Small intestine (tissue), 7 donors: ENCODE measurements around the gene ELOVL5. TPM values are rescaled to one million over a fixed set of nuclear protein-coding genes. Genes with fewer than 3 reads are reported as not detected.
"Not testable (repeated sequence)": the region's sequence is repeated elsewhere in the genome, so short reads cannot be mapped to it uniquely, and the experiment has no call there.

Experiments used
- DNase-seq, 2 donors: peaks; one replicate each; pipeline versions ENCODE4 v3.0.0 to v3.0.0-alpha.2; 2013
- FAIRE-seq: peaks from 2 replicates; lab custom pipeline; 2012; peaks lifted over from hg19 to GRCh38; lab: Jason Lieb, UNC
- H3K27ac ChIP-seq, 3 donors: one replicate each; pipeline ENCODE4 v1.5.1; 2013; ENCODE audit warnings: low read length in 2 of 3, mild to moderate bottlenecking in 2 of 3, control low read depth in 1 of 3, inconsistent platforms in 1 of 3, low read depth in 1 of 3, moderate library complexity in 1 of 3
- H3K27me3 ChIP-seq, 3 donors: one replicate each; pipeline ENCODE4 v1.6.1; 2013; ENCODE audit warnings: low read length in 3 of 3, inconsistent platforms in 1 of 3; ENCODE audit not compliant: control insufficient read depth in 3 of 3, insufficient read depth in 3 of 3
- H3K36me3 ChIP-seq, 3 donors: one replicate each; pipeline ENCODE4 v1.6.1; 2013; ENCODE audit warnings: low read length in 3 of 3, inconsistent platforms in 1 of 3, low read depth in 1 of 3, mild to moderate bottlenecking in 1 of 3, moderate library complexity in 1 of 3; ENCODE audit not compliant: control insufficient read depth in 3 of 3, insufficient read depth in 2 of 3
- H3K4me1 ChIP-seq, 3 donors: one replicate each; pipeline ENCODE4 v1.6.1; 2013; ENCODE audit warnings: low read length in 2 of 3, inconsistent platforms in 1 of 3, low read depth in 1 of 3, mild to moderate bottlenecking in 1 of 3, moderate library complexity in 1 of 3; ENCODE audit not compliant: control insufficient read depth in 3 of 3, insufficient read depth in 2 of 3
- H3K4me3 ChIP-seq, 3 donors: one replicate each; pipeline ENCODE4 v1.5.1; 2013; ENCODE audit warnings: low read length in 3 of 3, control low read depth in 1 of 3, inconsistent platforms in 1 of 3, low read depth in 1 of 3, mild to moderate bottlenecking in 1 of 3, moderate library complexity in 1 of 3
- H3K9me3 ChIP-seq, 2 donors: one replicate each; pipeline ENCODE4 v1.6.1; 2013; ENCODE audit warnings: low read depth in 1 of 2, low read length in 1 of 2; ENCODE audit not compliant: control insufficient read depth in 2 of 2, insufficient read depth in 1 of 2
- WGBS, 3 donors: extraction: QIAGEN DNeasy Blood & Tissue Kit; methylation state at CpG; one replicate each; pipeline ENCODE4 v1.1.7; 2013; 5-methylcytosine and 5-hydroxymethylcytosine counted together
- polyA plus RNA-seq, 4 donors: library from polyadenylated mRNA; stranded (reverse) in 3 of 4; unstranded in 1 of 4; fragments of 200-250 nt in 3 of 4; fragments of 120-200 nt in 1 of 4; gene quantifications; one replicate each; pipeline versions ENCODE4 v1.2.1 to v1.2.3, GENCODE V29; 2013
- donor health status: healthy with polysubstance abuse.
- donor health status: control.
- donor health status: control.
- donor health status: Bipolar disorder and iron deficiency.
- donor health status: healthy.

ELOVL5 gene
- polyA plus RNA-seq, 4 donors = 6.3 to 37.0 (median 22.6) TPM

- Histone ChIP-seq H3K36me3 (no peaks in the 10 kb centered on the region), H3K4me3 (peak overlapping the region; percentile 48 to 72 (median 53)), H3K27ac (peak overlapping the region; percentile 77 to 90 (median 88)), H3K27me3 (peaks cover 0 to 4% (median 0%) of the 10 kb centered on the region in 3 donors), H3K9me3 (no peaks in the 10 kb centered on the region), H3K4me1 (peaks cover 0 to 13% (median 4%) of the 10 kb centered on the region in 3 donors)
- 2 to 10% (median 4%) methylated on average over 17 of the region's 17 CpGs for WGBS, 3 donors
- DNase-seq (peak in 1 of 2 donors; percentile 48), FAIRE-seq (no peak)
These were observed 9.8 kb upstream of the ELOVL5 start for GRCh38 chr6:53358440-53359094.

- peaks cover 0 to 4% (median 0%) of the 10 kb centered on the region in 3 donors for H3K27me3 ChIP-seq
- no peak overlapping the region for H3K4me3 ChIP-seq
- 69 to 79% (median 77%) methylated on average over 7 of the region's 7 CpGs for WGBS, 3 donors
- FAIRE-seq (no peak), DNase-seq (no peak)
- H3K36me3 ChIP-seq = no peaks in the 10 kb centered on the region
- no peaks in the 10 kb centered on the region for H3K9me3 ChIP-seq
- peak overlapping the region in 1 of 3 donors; percentile 88 for H3K27ac ChIP-seq
- peaks cover 0 to 13% (median 4%) of the 10 kb centered on the region in 3 donors for H3K4me1 ChIP-seq
These were observed 9.0 kb upstream of the ELOVL5 start for GRCh38 chr6:53357576-53358360.

- Histone ChIP-seq H3K9me3 (no peaks in the 10 kb centered on the region), H3K4me1 (peaks cover 3 to 14% (median 4%) of the 10 kb centered on the region in 3 donors), H3K27ac (no peak overlapping the region), H3K4me3 (no peak overlapping the region), H3K27me3 (peaks cover 0 to 4% (median 0%) of the 10 kb centered on the region in 3 donors), H3K36me3 (no peaks in the 10 kb centered on the region)
- WGBS, 3 donors = 88 to 100% (median 96%) methylated on average over 1 of the region's 1 CpG
- no peak for DNase-seq
- no peak for FAIRE-seq
These were observed 4.9 kb upstream of the ELOVL5 start for GRCh38 chr6:53353624-53354023.

- DNase-seq (no peak), FAIRE-seq (no peak)
- no peaks in the 10 kb centered on the region for H3K9me3 ChIP-seq
- peaks cover 0 to 4% (median 0%) of the 10 kb centered on the region in 3 donors for H3K27me3 ChIP-seq
- peaks cover 0 to 7% (median 3%) of the 10 kb centered on the region in 3 donors for H3K4me1 ChIP-seq
- no peak overlapping the region for H3K4me3 ChIP-seq
- 65 to 84% (median 79%) methylated on average over 3 of the region's 3 CpGs for WGBS, 3 donors
- H3K36me3 ChIP-seq = no peaks in the 10 kb centered on the region
- no peak overlapping the region for H3K27ac ChIP-seq
These were observed 3.6 kb upstream of the ELOVL5 start for GRCh38 chr6:53352360-53352759.

- H3K27ac ChIP-seq = peak overlapping the region; percentile 16 to 99 (median 90)
- peak overlapping the region; percentile 78 to 97 (median 96) for H3K4me3 ChIP-seq
- FAIRE-seq (no peak), DNase-seq (no peak)
- H3K27me3 ChIP-seq = no peaks in the 10 kb centered on the region
- H3K36me3 ChIP-seq = no peaks in the 10 kb centered on the region
- peaks cover 0 to 7% (median 3%) of the 10 kb centered on the region in 3 donors for H3K4me1 ChIP-seq
- 2 to 4% (median 3%) methylated on average over 15 of the region's 15 CpGs for WGBS, 3 donors
- H3K9me3 ChIP-seq = no peaks in the 10 kb centered on the region
These were observed 501 bp upstream of the ELOVL5 start for GRCh38 chr6:53349209-53349693.

GRCh38 chr6:53347921-53348370 lies 804 bp downstream of the ELOVL5 start:
- Histone ChIP-seq H3K27ac (peak overlapping the region; percentile 88 to 99 (median 90)), H3K9me3 (no peaks in the 10 kb centered on the region), H3K27me3 (no peaks in the 10 kb centered on the region), H3K36me3 (no peaks in the 10 kb centered on the region), H3K4me1 (peaks cover under 1 to 7% (median 3%) of the 10 kb centered on the region in 3 donors), H3K4me3 (peak overlapping the region; percentile 78 to 97 (median 96))
- 0 to 1% (median 0%) methylated on average over 37 to 38 of the region's 38 CpGs for WGBS, 3 donors
- DNase-seq (peak; percentile 33 to 76), FAIRE-seq (no peak)

GRCh38 chr6:53347250-53347920 lies 1.4 kb downstream of the ELOVL5 start:
- peak overlapping the region; percentile 78 to 97 (median 96) for H3K4me3 ChIP-seq
- no peaks in the 10 kb centered on the region for H3K27me3 ChIP-seq
- DNase-seq (peak; percentile 32 to 39), FAIRE-seq (no peak)
- peak overlapping the region; percentile 88 to 99 (median 90) for H3K27ac ChIP-seq
- H3K36me3 ChIP-seq = no peaks in the 10 kb centered on the region
- peaks cover 3 to 7% (median 4%) of the 10 kb centered on the region in 3 donors for H3K4me1 ChIP-seq
- 0 to 1% (median 1%) methylated on average over 23 of the region's 23 CpGs for WGBS, 3 donors
- H3K9me3 ChIP-seq = no peaks in the 10 kb centered on the region

- FAIRE-seq, DNase-seq, H3K27ac ChIP-seq, H3K36me3 ChIP-seq, H3K4me1 ChIP-seq, H3K4me3 ChIP-seq, H3K27me3 ChIP-seq, H3K9me3 ChIP-seq: not testable (repeated sequence)
- 97 to 98% (median 98%) methylated on average over 5 of the region's 5 CpGs for WGBS, 3 donors
These were observed 2.7 kb downstream of the ELOVL5 start for GRCh38 chr6:53346049-53346448.
